K562 (cell line): ENCODE data around the gene BCL7C. TPM values are rescaled to one million over a fixed set of nuclear protein-coding genes. Genes with fewer than 3 reads are reported as not detected.
A peak's percentile ranks its signal among the peaks of the same experiment; 100 is the strongest.

Experiments
- ARID1B ChIP-seq: fragments of 450-650 bp; IDR thresholded peaks from 2 replicates; pipeline ENCODE4 v1.6.1; 2016; ENCODE audit warnings: antibody characterized with exemption, mild to moderate bottlenecking, inconsistent platforms
- BRD9 ChIP-seq: fragments of 450-650 bp; IDR thresholded peaks from 2 replicates; pipeline ENCODE4 v1.6.1; 2018; ENCODE audit warnings: low read depth; ENCODE audit not compliant: partially characterized antibody
- CTBP1 ChIP-seq: fragments of 450-650 bp; IDR thresholded peaks from 2 replicates; pipeline ENCODE4 v1.6.1; 2016; ENCODE audit warnings: borderline replicate concordance
- CXXC5 ChIP-seq: fragments of 250-450 bp; sonication (Bioruptor Pico); IDR thresholded peaks from 2 replicates; pipeline ENCODE4 v1.8.0; 2022; ENCODE audit warnings: inconsistent platforms, mild to moderate bottlenecking, moderate library complexity
- ELF4 ChIP-seq: fragments of 450-650 bp; formaldehyde crosslinking; IDR thresholded peaks from 2 replicates; pipeline ENCODE4 v1.4.0; 2022; ENCODE audit warnings: missing genetic modification characterization
- FOSL1 ChIP-seq: fragments of 200-800 bp; sonication (Bioruptor generic); conservative IDR thresholded peaks from 2 replicates; pipeline ENCODE4 v1.6.1; 2016; ENCODE audit warnings: missing genetic modification characterization, missing compliant biosample characterization
- GTF2A2 ChIP-seq: IDR thresholded peaks from 2 replicates; pipeline ENCODE4 v1.6.1; 2016; ENCODE audit warnings: mild to moderate bottlenecking, missing genetic modification characterization, missing compliant biosample characterization
- HEY1 ChIP-seq: fragments of 250-450 bp; sonication (Bioruptor Pico); IDR thresholded peaks from 2 replicates; pipeline ENCODE4 v1.5.0; 2020; ENCODE audit warnings: mild to moderate bottlenecking, moderate library complexity, borderline replicate concordance
- PCBP1 ChIP-seq: fragments of 200-400 bp; formaldehyde crosslinking; IDR thresholded peaks from 2 replicates; pipeline ENCODE4 v1.6.1; 2018; ENCODE audit warnings: mild to moderate bottlenecking, low read depth, low read length; ENCODE audit not compliant: poor library complexity, severe bottlenecking
- POLR2H ChIP-seq: IDR thresholded peaks from 2 replicates; pipeline ENCODE4 v1.6.1; 2016; ENCODE audit warnings: missing genetic modification characterization, low read depth, mild to moderate bottlenecking, control low read depth, missing compliant biosample characterization, moderate library complexity
- POLR3A ChIP-seq: IDR thresholded peaks from 2 replicates; pipeline ENCODE4 v1.6.1; 2011; ENCODE audit warnings: borderline replicate concordance, mild to moderate bottlenecking, moderate library complexity; ENCODE audit not compliant: insufficient read length, insufficient read depth; ENCODE audit errors: extremely low read depth
- RB1 ChIP-seq: fragments of 450-650 bp; IDR thresholded peaks from 2 replicates; pipeline ENCODE4 v1.6.1; 2017; ENCODE audit warnings: low read depth, mild to moderate bottlenecking
- RBM17 ChIP-seq: fragments of 200-400 bp; formaldehyde crosslinking; IDR thresholded peaks from 2 replicates; pipeline ENCODE4 v1.6.1; 2017; ENCODE audit warnings: low read depth, mild to moderate bottlenecking, low read length, borderline replicate concordance
- SMARCE1 ChIP-seq: fragments of 450-650 bp; IDR thresholded peaks from 2 replicates; pipeline ENCODE4 v1.7.1; 2016; ENCODE audit warnings: mild to moderate bottlenecking
- ZNF263 ChIP-seq: sonication (generic); formaldehyde crosslinking; IDR thresholded peaks from 2 replicates; pipeline ENCODE4 v1.8.0; 2022; ENCODE audit warnings: mild to moderate bottlenecking, missing genetic modification reagents, borderline replicate concordance
- polyA plus RNA-seq, 8 experiments: library from polyadenylated mRNA; depleted of rRNA in 4 of 8; stranded (reverse) in 5 of 8; unstranded in 3 of 8; fragments of >200 nt; fragmentation: Nextera tagmentation in 2 of 8; fragmentation: Illumina TruSeq in 1 of 8; extraction: Ambion mirVana in 2 of 8; extraction: Trizol in 1 of 8; gene quantifications; 2 replicates each; pipeline versions ENCODE4 v1.2.1 to v1.2.3, GENCODE V29; 2011 to 2014; ENCODE audit warnings: inconsistent platforms in 1 of 8, missing spikeins in 1 of 8
- total RNA-seq, 7 experiments: library from RNA; depleted of rRNA in 6 of 7; stranded (reverse); fragments of >200 nt in 6 of 7; fragmentation: Illumina TruSeq in 2 of 7; extraction: Trizol in 2 of 7; gene quantifications; 2 replicates each; pipeline versions ENCODE4 v1.2.1 to v1.2.3, GENCODE V29; 2011 to 2021; ENCODE audit warnings: low replicate concordance in 1 of 7
- TF ChIP-seq, protein P1 (sequence below): fragments of 150-350 bp; conservative IDR thresholded peaks from 2 replicates; pipeline ENCODE4 v1.6.1; 2014; ENCODE audit warnings: low read length
- TF ChIP-seq, protein P2 (sequence below): fragments of 250-450 bp; sonication (Bioruptor Pico); IDR thresholded peaks from 2 replicates; pipeline ENCODE4 v1.4.0; 2020; ENCODE audit warnings: mild to moderate bottlenecking, moderate library complexity

BCL7C gene
- total and polyA plus RNA-seq, 9 of the 15 experiments (the other 6 are each of a cell fraction or from before 2014, with no cell fraction given), result 1.7 to 85.8 (median 19.6) TPM

DNA sequence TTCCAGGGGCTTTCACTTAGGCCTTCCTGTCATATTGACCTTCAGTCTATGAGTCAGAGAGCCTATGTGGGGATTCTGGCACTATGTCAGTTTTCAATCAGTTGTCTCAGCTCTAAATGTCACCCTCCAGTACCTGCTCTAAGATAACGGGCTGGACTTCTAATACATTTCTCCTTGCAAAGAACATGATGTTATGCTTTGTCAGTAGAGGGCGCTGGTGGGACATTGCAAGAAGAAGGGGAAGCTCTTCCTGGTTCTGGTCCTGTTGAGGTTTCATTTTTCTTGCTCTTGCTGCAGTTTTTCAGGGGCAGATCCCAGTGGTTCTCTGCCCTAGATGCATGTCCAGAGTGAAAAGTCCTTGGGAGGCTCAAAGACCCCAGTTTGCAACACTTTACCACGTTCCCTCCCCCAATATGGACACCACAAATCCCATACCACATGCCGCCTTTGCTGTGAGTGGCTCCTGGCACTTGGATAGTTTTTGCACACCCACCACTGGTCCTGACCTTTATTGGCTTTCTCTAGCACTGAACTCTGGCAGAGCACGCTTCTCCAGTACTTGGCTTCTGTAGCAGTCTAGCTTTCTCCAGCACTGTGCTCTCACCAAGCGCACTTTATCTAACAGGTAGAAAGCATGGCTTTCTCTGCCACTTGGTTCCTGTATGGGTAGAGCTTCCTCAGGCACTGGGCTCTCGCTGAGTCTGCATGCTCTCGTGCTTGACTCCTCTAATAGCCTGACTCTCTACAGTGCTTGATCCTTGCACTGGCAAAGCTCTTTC, 49.0 kb downstream of the BCL7C start (continued):
- TF ChIP-seq, protein P1, sequence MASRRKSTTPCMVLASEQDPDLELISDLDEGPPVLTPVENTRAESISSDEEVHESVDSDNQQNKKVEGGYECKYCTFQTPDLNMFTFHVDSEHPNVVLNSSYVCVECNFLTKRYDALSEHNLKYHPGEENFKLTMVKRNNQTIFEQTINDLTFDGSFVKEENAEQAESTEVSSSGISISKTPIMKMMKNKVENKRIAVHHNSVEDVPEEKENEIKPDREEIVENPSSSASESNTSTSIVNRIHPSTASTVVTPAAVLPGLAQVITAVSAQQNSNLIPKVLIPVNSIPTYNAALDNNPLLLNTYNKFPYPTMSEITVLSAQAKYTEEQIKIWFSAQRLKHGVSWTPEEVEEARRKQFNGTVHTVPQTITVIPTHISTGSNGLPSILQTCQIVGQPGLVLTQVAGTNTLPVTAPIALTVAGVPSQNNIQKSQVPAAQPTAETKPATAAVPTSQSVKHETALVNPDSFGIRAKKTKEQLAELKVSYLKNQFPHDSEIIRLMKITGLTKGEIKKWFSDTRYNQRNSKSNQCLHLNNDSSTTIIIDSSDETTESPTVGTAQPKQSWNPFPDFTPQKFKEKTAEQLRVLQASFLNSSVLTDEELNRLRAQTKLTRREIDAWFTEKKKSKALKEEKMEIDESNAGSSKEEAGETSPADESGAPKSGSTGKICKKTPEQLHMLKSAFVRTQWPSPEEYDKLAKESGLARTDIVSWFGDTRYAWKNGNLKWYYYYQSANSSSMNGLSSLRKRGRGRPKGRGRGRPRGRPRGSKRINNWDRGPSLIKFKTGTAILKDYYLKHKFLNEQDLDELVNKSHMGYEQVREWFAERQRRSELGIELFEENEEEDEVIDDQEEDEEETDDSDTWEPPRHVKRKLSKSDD, result 0 out of 2 replicates have a peak, but pooled peaks have one; percentile 42
- TF ChIP-seq FOSL1 (peak; percentile 81), POLR3A (no peak), RB1 (peak; percentile 41; the same call in 1 of the 2 replicates), HEY1 (CRISPR knock-in tag) (0 out of 2 replicates have a peak, but pooled peaks have one; percentile 3), SMARCE1 (0 out of 2 replicates have a peak, but pooled peaks have one; percentile 46), CXXC5 (CRISPR knock-in tag) (no peak), ARID1B (peak; percentile 56), GTF2A2 (tag) (no peak), BRD9 (peak; percentile 87), RBM17 (no peak), POLR2H (tag) (no peak), CTBP1 (peak; percentile 65; the same call in 1 of the 2 replicates), PCBP1 (no peak), ELF4 (CRISPR knock-in tag) (0 out of 2 replicates have a peak, but pooled peaks have one; percentile 40), ZNF263 (CRISPR knock-in tag) (peak; percentile 35; the same call in 1 of the 2 replicates)
- TF ChIP-seq, protein P2, sequence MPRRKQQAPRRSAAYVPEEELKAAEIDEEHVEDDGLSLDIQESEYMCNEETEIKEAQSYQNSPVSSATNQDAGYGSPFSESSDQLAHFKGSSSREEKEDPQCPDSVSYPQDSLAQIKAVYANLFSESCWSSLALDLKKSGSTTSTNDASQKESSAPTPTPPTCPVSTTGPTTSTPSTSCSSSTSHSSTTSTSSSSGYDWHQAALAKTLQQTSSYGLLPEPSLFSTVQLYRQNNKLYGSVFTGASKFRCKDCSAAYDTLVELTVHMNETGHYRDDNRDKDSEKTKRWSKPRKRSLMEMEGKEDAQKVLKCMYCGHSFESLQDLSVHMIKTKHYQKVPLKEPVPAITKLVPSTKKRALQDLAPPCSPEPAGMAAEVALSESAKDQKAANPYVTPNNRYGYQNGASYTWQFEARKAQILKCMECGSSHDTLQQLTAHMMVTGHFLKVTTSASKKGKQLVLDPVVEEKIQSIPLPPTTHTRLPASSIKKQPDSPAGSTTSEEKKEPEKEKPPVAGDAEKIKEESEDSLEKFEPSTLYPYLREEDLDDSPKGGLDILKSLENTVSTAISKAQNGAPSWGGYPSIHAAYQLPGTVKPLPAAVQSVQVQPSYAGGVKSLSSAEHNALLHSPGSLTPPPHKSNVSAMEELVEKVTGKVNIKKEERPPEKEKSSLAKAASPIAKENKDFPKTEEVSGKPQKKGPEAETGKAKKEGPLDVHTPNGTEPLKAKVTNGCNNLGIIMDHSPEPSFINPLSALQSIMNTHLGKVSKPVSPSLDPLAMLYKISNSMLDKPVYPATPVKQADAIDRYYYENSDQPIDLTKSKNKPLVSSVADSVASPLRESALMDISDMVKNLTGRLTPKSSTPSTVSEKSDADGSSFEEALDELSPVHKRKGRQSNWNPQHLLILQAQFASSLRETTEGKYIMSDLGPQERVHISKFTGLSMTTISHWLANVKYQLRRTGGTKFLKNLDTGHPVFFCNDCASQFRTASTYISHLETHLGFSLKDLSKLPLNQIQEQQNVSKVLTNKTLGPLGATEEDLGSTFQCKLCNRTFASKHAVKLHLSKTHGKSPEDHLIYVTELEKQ (CRISPR knock-in tag), result no peak
